ENCODE results near the gene SEPTIN10.

SEPTIN10 gene

DNA sequence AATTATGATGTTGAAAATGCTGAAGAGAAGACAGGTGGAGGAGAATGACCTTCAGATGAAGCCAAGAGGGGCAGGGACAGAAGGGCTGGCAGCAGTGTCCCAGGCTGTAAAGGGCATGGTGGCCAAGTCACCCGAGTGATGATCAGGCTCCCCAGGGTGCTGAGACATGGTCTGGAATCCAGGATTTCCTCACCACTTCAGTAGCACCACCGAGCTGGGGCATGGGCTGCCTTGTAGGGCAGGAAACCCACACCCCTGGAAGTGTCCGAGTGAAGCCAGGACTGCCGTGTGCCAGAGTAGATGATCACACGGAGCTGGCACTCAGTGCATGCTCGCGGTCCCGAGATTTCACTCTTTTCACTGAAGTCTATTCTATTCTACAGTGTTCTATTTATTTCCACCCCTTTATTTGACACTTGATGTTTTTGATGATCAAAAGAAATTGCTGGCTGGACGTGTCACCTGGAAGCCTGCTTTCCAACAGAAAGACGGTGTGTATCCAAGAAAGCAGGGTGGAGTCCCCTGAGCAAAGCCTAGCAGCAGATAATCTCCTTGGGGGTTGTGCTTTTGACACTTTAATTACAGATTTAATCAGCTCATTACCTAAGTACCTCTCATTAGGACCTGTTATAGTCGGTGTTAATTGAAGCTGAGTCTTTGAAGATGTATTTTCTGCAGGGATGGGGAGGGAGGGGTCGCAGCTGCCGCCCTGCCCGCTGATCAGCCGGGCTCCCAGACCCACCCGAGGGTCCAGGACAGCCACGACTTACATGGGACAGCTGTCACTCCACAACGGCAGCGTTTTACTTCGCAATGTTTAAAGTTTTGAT lies 92.3 kb downstream of the SEPTIN10 start:
- DNase-seq: no peak

DNA sequence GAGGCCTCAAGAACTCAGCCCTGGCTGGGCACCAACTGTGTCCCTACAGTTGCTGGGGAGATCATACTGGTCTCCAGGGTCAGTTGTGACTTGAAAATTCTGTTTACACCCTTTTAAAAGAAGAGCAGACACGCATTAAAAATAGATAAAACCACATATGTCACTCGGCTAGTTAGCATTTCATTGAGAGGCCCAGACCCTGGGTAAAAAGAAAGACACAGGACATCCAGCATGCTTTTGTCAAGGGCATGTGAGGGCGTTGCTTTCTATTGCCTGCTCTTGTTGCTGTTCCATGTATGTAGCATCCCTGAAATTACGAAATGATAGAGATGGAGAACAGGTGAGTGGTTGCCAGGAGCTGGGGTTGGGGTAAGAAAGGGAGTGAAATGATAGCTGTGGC lies 94.3 kb downstream of the SEPTIN10 start:
- DNase-seq: no peak

DNA sequence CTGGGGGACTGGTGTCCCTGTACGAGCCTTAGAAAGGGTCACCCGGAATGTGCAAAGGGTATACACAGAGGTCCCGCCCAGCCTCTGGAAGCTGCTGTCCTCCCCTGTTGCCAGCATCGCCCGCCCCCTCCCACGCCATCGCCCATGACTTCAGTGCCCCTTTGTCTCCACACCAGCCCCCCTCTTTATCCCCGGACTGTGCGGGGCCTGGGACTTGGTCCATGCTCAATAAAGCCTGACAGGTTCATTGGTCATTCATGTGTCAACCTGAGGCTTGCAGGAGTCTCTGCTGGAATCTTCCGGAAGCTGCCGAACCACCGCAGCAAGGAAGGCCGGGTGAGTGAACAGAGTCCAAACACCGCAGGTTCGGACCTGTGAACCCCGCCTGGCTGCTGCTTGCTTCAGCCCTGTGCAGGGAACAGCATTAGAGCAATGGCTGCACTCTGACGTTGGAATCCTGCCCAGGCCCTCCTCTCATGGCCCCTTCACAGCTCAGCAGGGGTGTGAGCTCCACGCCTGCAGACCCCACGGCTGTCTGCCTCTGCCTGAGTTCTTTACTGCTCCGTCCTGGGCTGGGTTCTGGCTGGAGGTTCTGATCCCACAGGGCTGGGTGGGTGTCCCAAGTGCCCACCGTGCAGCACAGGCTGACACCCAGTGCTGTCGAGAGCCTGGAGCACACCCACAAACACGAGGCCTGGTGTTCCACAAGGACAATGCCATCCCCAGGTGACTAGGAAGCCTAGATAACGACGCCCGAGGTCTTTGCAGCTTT lies 96.5 kb downstream of the SEPTIN10 start:
- no peak for DNase-seq

DNA sequence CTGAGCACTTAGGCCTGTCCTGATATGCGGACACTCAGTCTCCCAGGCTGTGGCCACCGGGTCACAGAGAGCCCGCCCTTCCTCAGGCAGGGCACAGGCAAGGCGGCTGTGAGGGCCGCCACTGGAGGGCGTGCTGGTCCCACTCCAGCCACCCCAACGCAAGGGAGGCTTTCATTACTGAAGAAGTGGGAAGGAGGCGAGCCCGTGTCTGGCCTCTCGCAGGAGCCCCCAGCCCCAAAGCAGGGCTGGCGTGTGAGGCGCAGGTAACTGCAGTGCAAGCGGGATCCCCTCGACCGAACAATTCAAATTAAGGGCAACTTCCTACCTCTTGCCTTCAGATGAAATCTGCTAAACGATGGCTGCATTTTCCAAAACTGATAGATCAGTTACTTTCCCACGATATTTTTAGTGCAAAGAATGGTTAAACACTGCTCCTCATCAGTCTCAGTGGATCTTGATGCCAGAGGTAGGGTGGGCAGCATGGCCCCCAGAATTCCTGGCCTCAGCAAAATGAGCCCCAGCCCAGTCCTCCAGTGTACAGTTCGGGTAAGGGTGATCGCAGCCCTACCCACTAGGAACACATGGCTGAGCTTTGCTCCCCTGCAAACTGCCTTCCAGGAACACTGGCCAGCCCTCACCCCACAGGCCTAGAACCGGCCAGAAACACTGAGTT lies 97.2 kb downstream of the SEPTIN10 start:
- DNase-seq: peak; percentile 33

DNA sequence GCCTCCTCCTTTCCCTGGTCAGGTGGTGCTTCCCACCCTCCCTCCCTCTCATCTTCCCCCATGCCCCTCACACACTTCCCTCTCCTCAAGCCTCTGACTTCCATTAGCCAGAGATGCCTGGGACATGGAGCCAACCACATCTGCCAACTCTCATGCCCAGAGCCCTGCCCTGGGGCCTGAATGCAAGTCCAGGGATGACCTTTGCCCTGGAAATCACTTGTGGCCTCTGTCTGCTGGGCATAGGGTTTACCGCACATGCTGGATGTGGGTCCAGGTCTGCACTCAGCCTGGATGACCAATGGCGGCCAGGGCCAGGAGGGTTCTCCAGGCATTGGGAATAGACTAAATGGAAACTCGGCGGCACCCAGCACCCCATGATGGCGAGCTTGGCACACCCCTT lies 98.9 kb downstream of the SEPTIN10 start:
- no peak for DNase-seq

DNA sequence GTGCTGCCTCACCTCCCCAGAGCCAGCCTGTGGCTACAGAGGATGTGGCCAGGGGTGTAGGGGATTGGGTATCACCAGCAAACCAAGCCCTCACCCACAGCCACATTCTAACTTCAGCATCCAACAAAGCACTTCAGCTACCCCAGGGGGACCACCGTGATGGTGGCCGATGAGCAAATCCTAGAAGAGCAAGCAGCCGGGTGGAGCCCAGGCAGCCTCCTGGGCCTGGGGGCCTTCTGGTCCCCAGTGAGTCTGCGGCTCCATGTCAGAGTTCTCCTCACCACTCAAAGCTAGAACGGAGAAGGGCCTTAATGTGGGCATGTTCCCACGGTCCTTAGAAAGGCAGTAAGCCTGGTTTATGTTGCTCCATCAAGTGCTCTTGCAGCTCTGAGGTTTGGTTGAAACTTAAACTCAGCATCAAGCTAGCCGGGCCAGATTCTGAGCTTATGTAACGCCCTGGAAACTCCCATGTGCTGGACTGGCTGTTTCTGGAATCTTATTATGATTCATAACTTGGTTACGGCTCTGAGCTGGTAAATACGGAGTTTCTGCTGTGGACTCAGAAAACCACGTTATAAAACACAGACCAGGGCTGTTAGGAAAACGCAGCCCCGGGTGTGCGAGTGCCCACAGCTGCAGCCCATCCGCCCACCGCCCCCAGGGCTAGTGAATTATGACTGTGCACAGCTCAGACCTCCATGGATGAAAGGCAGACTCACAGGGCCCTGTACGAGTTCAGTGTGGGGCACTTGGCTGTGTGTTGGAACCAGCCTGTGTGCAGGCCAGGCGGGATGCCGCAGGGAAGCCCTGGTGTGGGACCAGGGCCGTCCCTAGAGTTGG lies 99.8 kb downstream of the SEPTIN10 start:
- DNase-seq: peak; percentile 77

DNA sequence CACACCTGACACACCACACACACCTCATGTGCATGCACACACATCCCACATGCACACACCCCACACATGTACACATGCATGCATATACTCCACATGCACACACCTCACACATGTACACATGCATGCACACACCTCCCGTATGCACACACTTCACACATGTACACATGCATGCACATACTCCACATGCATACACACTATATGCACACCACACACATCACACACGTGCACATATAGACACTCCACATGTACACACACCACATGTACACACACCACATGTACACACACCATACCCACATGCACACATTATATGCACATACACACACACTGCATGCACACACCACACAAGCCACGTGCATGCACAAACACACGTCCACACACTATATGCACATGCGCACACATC lies 100.5 kb downstream of the SEPTIN10 start:
- DNase-seq: no peak

DNA sequence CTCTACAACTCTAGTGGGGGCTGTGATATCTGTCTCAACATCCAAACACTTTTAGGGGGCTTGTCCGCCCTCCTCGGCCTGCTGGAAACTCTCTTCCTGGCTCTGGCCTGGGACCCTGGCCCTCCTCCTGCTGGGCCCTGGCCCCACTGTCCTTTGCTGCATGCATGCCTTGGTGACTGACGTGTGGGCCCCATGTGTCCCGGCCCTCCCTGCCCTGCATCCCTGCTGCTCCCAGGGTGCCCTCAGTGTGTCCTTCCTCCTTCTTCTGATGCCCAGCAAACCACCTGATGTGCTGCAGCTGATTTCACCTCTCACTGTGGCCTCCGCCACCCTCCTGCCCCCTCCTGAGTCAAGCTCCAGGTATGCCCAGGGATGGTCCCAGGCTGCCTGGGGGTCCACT lies 101.7 kb downstream of the SEPTIN10 start:
- DNase-seq: no peak

DNA sequence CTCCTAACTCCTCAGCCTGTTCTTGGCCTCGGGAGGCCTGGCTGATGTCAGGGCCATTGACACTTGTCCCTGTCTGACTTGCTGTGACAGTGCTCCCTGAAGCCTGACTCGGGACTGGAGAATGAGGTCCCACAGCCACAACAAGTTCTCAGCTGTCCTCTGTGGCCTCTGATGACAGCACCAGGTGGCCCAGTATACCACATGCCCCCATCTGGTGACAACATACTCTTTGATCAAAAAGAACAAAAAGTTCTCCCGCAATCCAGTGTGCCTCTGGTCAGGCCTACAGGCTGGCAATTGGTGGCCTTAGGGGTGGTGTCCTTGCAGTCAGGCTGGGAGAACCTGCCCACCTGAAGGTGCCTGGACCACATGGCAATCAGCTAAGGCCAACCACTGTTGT lies 102.6 kb downstream of the SEPTIN10 start:
- no peak for DNase-seq

DNA sequence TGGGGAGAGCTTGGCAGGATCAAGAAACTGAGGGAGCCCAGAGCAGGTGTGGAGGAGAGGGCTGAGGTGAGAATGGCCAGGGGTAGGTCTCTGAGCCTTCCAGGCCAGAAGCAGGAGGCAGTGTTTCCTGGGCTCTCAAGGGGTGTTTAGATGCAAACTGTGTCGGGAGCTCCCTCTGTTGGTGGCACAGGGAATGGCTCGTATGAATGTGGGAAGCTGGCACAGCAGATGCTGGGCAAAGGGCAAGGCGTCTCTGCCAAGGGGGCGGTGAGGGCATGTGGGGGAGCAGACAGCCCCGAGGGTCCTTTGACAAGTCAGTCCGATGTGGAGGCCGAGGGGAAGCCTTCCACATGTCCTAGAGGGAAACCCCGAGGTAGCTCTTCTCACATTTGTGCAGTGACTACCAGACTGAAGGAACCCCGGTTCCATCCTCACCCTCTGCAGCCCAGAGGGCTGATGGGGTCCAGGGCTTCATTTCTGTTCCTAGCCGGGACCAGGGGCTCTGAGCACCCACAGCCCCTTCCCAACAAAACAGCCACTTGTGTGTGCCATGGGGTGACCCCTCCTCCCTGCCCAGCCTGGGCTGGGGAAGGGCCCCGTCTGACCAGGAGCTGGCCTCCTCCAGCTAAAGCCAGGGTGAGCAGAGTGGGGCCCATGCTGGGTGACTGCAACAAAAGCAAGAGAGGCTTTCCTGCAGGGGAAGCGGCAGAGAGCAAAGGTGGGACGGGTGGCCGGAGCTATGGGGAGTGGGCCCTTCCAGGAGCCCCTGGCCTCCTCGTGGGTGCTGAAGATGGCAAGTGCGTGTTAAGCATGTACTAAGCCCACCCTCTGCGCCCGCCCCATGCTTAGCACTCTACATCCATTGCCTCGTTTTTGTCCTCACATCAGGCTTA lies 103.4 kb downstream of the SEPTIN10 start:
- DNase-seq: peak; percentile 83

DNA sequence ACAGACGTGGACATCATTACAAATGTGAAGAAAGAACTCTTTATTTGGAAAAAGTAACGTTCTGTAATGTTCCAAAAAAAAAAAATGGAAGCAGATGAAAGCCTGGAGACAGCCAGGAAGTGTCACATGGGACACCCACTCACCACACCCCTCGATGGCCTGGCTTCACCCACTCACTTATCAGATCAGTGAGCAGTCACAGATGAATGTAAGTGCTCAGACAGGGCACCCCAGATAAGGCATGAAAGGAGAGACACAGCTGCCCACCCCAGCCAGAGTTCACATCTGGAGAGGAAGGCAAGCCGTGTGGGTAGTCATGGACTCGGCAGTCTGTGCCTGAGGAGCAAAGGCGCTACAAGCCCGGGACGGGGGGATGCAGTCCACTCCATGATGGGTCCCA lies 105.2 kb downstream of the SEPTIN10 start:
- no peak for DNase-seq

DNA sequence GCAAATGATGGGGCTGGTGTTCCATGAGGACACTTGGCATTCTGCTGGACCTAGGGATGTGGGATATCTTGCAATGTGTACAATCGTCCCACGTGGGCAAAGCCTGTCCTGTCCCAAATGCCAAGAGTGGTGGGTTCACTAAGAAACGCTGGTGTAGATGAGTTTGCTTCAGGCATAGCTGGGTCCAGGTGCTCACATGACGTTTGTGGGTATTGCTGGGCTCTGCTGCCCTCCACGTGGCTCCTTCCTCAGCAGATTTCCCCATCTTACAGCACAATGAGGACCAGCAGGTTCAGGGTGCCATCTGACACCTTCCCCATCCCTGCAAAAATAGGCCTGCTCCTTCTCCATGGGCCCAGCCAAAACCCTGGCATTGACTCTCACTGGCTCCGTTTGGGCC lies 105.9 kb downstream of the SEPTIN10 start:
- no peak for DNase-seq

DNA sequence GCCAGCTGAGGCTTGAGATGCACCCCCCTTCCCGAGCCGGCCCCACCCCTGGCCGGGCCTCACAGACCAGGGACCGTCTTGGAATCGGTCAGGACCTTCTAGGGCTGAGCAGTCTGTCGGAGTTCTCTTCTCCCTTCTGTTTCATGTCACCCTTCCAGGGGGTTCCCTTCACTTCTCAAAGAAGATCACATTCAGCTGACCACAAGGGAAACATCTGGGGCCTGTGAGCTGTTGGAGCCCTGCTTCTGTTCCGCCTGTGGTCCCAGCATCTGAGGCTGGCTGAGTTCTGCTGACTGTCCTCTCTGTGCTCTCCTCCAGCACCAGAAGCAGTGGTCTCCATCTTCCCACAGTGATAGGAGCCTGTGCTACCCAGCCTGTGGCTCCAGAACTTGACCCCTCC lies 106.5 kb downstream of the SEPTIN10 start:
- no peak for DNase-seq

DNA sequence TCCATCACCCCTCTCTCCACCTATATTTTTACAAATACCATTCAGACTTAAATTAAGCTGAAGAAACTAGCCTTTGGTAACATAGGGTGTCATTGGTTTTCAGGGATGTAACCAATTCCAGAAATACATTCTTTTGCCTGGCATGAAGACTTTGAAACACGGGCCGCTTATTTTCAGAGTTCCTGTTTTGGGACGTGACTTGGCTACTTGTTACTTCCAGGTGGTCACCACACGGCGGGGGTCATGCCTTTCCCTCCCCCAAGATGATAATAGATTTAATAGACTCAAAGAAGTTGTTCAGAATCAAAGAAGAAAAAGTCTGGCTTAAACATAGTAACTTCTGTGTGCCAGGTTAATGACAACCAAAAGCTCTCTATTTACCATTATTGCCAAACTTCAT lies 110.6 kb downstream of the SEPTIN10 start:
- DNase-seq: no peak

DNA sequence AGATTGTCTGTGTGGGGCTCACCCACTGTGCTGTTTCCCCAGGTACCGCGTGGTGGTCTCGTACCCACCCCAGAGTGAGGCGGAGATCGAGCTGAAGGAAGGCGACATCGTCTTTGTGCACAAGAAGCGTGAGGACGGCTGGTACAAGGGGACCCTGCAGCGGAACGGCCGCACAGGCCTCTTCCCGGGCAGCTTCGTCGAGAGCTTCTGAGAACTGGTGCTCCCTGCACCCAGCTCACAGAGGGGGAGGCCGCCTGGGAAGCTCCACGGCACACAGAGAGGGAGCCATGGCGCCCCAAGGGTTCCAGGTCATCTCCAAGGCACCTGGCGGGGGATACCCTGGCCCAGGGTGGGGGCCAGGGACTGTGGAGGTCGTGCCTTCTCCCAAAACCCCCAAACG lies 112.3 kb downstream of the SEPTIN10 start:
- no peak for DNase-seq

DNA sequence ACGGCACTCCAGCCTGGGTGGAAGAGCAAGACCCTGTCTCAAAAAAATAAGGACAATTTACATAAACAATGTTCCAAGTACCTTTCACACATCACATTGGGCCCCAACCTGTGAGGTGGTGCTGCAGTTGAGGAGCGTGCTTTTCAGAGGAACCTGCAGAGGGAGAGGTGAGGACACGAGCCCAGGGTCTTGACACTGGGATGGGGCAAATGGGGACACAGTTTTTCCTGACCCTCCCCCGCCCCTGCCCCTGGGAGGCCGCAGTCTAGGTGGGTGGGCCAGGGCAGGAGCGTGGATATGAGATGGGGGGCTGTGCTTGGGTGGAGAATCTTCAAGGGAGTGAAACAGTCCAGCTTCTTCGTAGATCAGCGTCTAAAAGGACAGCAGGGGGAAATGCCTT lies 112.9 kb downstream of the SEPTIN10 start:
- DNase-seq: no peak

DNA sequence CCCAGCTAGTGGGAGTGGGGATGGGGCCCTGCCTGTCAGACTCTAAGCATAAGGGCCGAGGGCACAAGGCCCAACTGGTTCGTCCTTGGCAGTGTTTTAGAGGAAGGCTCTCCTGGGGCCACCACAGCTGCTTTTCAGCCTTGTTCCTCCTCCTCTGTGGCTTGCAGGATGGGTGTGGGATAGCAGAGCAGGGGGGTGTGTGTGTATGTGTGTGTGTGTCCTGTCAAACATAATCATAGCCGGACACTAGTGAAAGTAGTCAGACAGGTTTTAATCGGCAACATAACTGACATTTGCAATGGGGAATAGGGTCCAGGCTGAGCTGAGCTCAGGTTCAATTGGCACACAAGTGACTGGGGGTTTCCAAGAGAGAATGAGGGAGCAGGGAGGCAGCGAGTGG lies 114.2 kb downstream of the SEPTIN10 start:
- no peak for DNase-seq

DNA sequence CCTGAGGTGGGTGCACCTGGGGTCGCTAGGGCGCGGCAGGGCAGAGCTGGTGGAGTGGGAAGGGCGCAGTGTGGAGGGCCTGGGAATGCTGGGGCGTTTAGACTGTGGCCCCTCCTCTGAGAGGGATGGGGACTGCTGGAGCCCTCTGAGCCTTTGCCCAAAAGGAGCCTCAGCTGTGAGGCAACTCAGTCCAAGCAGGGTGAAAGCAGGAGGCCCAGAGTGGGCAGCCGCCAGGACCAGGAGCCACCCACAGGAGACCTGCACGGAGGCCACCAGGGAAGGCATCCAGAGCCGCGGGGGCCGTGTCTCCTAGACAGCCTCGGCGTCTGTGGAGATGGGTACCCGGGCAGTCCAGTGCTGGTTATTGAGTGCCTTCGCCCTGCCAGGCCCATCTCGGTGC lies 114.9 kb downstream of the SEPTIN10 start:
- DNase-seq: no peak

DNA sequence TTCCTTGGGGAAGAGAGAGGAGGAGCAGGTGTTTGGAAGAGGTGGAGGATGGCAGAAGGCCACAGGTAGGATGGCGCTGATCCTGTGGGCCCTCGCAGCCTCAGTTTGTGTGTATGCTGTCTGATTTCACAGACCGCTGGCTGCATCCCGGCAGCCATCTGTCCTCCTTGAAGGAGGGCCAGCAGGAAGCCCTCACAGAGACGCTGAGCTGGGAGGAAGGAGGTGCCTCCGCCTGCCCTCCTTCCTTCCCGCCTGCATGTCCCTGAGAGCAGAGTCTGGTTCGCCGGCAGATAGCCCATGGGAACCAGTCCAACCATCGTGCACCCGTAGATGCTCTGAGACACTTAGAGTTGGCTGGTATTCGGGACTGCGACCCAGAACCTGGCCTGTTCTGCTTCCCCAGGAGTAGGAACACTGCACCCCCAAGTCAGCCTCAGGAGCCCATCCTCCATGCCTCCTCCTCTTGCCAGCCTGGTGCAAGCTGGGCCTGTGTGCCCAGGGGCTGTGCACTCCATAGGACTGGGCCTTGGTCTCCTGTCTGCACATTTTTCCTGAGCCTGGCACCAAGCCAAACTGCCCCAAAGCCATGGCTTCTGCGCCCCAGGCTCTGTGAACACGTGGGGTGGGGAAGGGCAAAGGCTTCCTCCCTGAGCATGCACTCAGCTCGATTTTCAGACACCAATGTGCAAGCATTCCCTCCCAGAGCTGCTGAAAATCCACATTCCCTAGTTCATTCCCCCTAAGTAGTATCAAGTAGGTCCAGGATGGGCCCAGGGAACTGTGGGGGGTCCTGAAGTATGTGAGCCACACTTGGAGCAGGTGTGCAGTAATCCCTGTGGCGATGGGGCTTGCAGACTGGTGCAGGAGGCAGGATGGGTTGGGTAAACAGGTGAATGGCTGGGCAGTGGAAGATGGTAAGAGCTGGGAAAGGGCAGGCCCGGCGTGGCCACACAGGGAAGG lies 115.6 kb downstream of the SEPTIN10 start:
- no peak for DNase-seq

DNA sequence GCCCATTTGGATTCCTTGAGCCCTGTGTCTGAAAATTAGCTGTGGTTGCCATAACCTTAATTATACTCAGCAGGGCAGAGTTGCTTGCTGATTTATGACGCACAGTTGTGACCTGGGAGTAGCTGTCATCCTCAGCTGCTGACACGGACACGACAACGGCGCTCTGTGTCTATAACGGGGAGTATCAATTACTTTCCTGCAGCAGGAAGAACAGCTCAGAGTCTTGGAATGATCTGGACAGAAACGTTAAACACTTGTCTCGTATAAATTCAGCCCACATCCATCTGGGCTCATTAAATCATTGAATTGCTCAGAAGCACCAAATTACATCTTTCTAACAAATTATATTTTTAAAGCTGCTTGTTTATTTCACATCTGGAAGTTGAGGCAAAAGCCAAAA lies 116.3 kb downstream of the SEPTIN10 start:
- no peak for DNase-seq

DNA sequence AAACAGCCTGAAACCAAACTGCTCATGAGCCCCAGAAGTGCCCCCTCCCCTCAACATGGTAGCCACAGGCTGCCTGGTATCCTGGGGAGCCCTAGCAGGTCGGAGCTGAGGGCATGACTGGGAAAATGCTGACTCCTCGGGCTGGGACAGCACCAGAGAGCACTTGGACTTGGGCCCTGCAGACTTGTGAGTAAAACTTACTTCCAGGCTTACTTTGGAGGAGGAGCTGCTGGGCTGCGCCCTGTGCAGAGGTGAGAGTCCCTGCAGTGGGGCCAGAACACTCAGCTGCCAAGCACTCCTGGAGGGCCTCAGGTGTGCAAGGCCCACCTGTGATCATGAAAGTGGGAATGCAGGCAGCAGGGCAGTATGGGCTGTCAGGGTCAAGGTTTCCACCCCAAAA lies 119.4 kb downstream of the SEPTIN10 start:
- DNase-seq: no peak
